Neural crest cell (in vitro differentiated cells): Measurements from ENCODE around the gene MAP3K19. TPM values are rescaled to one million over a fixed set of nuclear protein-coding genes. Genes with fewer than 3 reads are reported as not detected.

ENCODE experiments used
- DNase-seq: peaks from one replicate; pipeline ENCODE4 v3.0.0; 2021; ENCODE audit warnings: low read depth, mixed read lengths, low spot score
- H3K27ac Mint-ChIP-seq: one replicate; pipeline ENCODE4 v1.8.0; 2021; ENCODE audit warnings: mild to moderate bottlenecking, mixed read lengths; ENCODE audit not compliant: unreplicated experiment
- H3K27me3 Mint-ChIP-seq: 2 replicates; pipeline ENCODE4 v1.8.0; 2021; ENCODE audit warnings: low read depth, mild to moderate bottlenecking, mixed read lengths
- H3K36me3 Mint-ChIP-seq: 2 replicates; pipeline ENCODE4 v1.8.0; 2021; ENCODE audit warnings: low read depth, mild to moderate bottlenecking, mixed read lengths
- H3K4me1 Mint-ChIP-seq: 2 replicates; pipeline ENCODE4 v1.8.0; 2021; ENCODE audit warnings: mixed read lengths
- H3K4me3 Mint-ChIP-seq: one replicate; pipeline ENCODE4 v1.8.0; 2021; ENCODE audit warnings: mild to moderate bottlenecking, mixed read lengths
- H3K9me3 Mint-ChIP-seq: 2 replicates; pipeline ENCODE4 v1.8.0; 2021; ENCODE audit warnings: mixed read lengths
- total RNA-seq: library from RNA; stranded (reverse); gene quantifications from 2 replicates; pipeline ENCODE4 v1.2.1, GENCODE V29; 2021
- TF ChIP-seq, protein P1 (sequence below): fragments of 200-600 bp; sonication (generic); conservative IDR thresholded peaks from 2 replicates; pipeline ENCODE4 v1.5.0; 2021; ENCODE audit warnings: antibody characterized with exemption, mild to moderate bottlenecking

MAP3K19 gene
- total RNA-seq, 1 donor from 2014 or later, result not detected

DNA sequence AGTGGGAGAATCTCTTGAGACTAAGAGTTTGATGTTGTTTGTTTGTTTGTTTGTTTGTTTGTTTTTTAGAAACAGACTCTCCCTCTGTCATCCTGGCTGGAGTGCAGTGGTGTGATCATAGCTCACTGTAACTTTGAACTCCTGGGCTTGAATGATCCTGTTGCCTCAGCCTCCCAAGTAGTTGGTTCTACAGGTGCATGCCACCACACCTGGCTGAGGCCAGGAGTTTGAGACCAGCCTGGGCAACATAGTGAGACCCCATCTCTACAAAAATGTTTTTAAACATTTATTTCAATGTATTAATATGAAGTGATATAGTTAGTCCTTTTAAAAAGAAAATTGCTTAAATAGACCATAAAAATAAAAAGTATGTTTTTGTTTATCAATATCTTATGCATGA is 35.6 kb downstream of the MAP3K19 start:
- Mint-ChIP-seq H3K9me3 (peaks cover 3% of the 10 kb centered on the region), H3K4me3 (no peak overlapping the region), H3K36me3 (no peaks in the 10 kb centered on the region), H3K27me3 (no peaks in the 10 kb centered on the region), H3K4me1 (no peaks in the 10 kb centered on the region), H3K27ac (no peak overlapping the region)
- DNase-seq, result no peak
- TF ChIP-seq, protein P1, sequence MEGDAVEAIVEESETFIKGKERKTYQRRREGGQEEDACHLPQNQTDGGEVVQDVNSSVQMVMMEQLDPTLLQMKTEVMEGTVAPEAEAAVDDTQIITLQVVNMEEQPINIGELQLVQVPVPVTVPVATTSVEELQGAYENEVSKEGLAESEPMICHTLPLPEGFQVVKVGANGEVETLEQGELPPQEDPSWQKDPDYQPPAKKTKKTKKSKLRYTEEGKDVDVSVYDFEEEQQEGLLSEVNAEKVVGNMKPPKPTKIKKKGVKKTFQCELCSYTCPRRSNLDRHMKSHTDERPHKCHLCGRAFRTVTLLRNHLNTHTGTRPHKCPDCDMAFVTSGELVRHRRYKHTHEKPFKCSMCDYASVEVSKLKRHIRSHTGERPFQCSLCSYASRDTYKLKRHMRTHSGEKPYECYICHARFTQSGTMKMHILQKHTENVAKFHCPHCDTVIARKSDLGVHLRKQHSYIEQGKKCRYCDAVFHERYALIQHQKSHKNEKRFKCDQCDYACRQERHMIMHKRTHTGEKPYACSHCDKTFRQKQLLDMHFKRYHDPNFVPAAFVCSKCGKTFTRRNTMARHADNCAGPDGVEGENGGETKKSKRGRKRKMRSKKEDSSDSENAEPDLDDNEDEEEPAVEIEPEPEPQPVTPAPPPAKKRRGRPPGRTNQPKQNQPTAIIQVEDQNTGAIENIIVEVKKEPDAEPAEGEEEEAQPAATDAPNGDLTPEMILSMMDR, result no peak

DNA sequence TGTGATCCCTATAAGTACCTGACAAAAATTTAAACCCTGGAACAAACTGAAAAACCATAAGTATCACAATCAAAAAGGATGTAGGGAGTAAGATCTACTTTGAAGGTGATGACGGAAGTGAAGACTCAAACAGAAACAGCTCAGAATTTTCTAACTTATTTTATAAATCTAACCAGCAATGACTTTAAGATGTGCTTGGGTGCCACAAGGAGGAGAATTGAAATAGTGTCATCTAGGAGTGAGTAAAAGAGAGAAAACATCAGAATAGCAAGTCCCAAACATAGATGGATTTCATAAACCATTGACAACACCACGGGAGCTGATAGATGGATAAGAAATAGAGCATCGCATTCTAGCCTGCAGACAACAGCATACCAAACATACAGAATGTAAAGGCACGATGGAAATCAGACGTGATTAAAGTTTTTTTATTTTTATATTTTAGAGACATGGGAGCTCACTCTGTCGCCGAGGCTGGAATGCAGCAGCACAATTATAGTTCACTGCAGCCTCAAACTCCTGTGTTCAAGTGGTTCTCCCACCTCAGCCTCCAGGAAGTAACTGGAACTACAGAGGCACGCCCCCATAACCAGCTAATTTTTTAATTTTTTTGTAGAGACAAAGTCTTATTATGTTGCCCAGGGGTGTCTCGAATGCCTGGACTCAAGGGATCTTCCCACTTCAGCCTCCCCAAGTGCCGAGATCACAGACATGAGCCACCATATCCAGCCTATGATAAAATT is 36.9 kb downstream of the MAP3K19 start:
- no peak overlapping the region for H3K4me3 Mint-ChIP-seq
- no peaks in the 10 kb centered on the region for H3K4me1 Mint-ChIP-seq
- H3K36me3 Mint-ChIP-seq, result no peaks in the 10 kb centered on the region
- no peaks in the 10 kb centered on the region for H3K9me3 Mint-ChIP-seq
- peaks cover 10% of the 10 kb centered on the region for H3K27me3 Mint-ChIP-seq
- TF ChIP-seq, protein P1, result no peak
- H3K27ac Mint-ChIP-seq, result no peak overlapping the region
- DNase-seq, result no peak

DNA sequence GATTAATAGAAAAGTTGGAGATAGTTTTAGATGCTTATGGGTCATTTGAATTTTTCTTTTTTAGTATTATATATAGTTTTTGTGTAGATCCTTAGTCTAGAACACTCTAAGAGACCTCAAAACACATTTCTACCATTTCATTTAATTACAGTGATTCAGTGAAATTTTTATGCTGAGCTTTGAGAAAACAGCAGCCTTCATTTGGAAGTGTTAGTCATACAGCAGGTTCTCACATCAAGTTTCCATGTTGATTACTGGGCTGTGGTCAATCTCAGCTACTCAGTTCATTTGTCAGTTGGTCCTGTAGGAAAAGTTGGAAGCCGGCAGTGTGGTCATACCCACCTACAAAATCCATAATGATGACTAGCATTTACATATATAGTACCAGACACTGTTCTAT is 37.9 kb downstream of the MAP3K19 start:
- Mint-ChIP-seq H3K9me3 (no peaks in the 10 kb centered on the region), H3K4me1 (peaks cover 1% of the 10 kb centered on the region), H3K27me3 (peaks cover 19% of the 10 kb centered on the region), H3K27ac (no peak overlapping the region), H3K4me3 (no peak overlapping the region), H3K36me3 (no peaks in the 10 kb centered on the region)
- DNase-seq, result no peak
- TF ChIP-seq, protein P1, result no peak

DNA sequence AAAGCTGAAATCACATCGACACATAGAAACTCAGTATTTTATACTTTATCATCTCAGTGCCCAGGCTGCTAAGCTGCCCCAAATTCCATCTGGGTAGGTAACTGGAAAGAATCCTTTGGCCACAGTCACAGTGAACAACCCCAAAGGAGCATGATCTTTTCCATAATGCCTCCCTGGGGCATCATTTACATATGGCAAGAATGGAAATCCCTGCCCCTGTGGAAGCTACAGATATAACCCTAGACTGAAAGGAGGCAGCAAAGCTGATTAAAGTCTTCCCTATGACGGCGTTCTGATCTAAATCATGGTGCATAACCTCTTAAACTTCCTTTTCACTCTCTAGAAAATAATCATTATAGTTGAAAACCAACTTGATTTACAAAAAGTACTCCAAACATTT is 41.5 kb downstream of the MAP3K19 start:
- no peak for DNase-seq
- Mint-ChIP-seq H3K4me3 (no peak overlapping the region), H3K4me1 (peaks cover 4% of the 10 kb centered on the region), H3K36me3 (no peaks in the 10 kb centered on the region), H3K27me3 (peaks cover 22% of the 10 kb centered on the region), H3K9me3 (no peaks in the 10 kb centered on the region), H3K27ac (no peak overlapping the region)
- TF ChIP-seq, protein P1, result no peak

DNA sequence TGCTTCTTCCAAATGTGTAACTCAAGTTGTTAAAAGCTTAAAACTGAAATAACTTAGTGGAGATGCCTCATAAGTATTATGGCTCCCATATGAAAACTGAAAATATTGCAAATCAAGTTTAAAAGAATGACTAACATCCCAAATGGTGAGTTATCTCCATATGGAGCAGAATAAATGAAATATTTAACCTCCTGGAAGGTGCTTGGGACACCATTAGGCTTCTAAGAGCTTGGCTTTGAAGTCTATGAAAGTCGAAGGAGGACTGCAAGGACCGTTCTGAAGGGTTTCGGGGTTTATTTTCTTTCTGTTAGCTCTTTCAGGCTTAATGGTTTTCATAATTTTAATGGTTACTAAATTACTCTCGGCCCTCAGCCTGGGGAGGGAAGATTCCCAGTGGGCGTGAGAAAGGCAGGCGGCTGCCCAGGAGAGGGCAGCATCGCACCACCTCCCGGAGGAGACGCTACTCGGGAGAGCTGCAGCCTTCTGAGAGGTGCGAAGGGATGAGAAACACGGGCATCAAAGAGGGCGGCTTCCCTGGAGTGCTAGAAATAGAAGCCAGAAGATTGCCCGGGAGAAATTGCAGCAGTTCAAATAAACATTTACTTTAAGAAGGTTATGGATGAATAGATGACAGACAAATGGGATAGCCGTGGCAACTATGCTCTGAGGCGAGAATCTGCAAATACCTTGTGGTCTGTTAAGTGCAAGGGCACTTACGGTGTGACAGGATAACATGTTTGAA is 43.1 kb downstream of the MAP3K19 start:
- Mint-ChIP-seq H3K9me3 (no peaks in the 10 kb centered on the region), H3K27ac (no peak overlapping the region), H3K4me1 (peaks cover 4% of the 10 kb centered on the region), H3K27me3 (peaks cover 22% of the 10 kb centered on the region), H3K4me3 (no peak overlapping the region), H3K36me3 (no peaks in the 10 kb centered on the region)
- DNase-seq, result peak; percentile 71
- TF ChIP-seq, protein P1, result peak; percentile 98
